Vagina (tissue), 2 donors: Measurements from ENCODE around the gene SFTPA1.

Source experiments
- POLR2A ChIP-seq, 2 donors: fragments of 450-650 bp; IDR thresholded peaks; one replicate each; pipeline ENCODE4 v1.6.1; 2017; ENCODE audit warnings: antibody characterized with exemption in 2 of 2, mild to moderate bottlenecking in 2 of 2, moderate library complexity in 2 of 2
- POLR2AphosphoS5 ChIP-seq, 2 donors: sonication (generic); formaldehyde crosslinking; IDR thresholded peaks; one replicate each; pipeline ENCODE4 v1.9.0; 2017; ENCODE audit warnings: antibody characterized with exemption in 2 of 2, mild to moderate bottlenecking in 2 of 2, low read depth in 1 of 2; ENCODE audit not compliant: insufficient read depth in 1 of 2

GRCh38 chr10:79628988-79629954 is 18.5 kb downstream of the SFTPA1 start:
- TF ChIP-seq POLR2A (IDR thresholded peaks at IDR 0.05) (no peak), POLR2AphosphoS5 (IDR thresholded peaks at IDR 0.05; ENCODE audit: insufficient read depth in 1 of 2, low read depth in 1 of 2) (no peak)
